NCI-H1694 (cell line): ENCODE data around the gene LMF1.
"Not testable (repeated sequence)": the region's sequence is repeated elsewhere in the genome, so short reads cannot be mapped to it uniquely, and the experiment has no call there.

Source experiments
- DNase-seq: peaks from one replicate; lab custom pipeline; 2025; lab: John Stamatoyannopoulos, UW

Gene LMF1

DNA sequence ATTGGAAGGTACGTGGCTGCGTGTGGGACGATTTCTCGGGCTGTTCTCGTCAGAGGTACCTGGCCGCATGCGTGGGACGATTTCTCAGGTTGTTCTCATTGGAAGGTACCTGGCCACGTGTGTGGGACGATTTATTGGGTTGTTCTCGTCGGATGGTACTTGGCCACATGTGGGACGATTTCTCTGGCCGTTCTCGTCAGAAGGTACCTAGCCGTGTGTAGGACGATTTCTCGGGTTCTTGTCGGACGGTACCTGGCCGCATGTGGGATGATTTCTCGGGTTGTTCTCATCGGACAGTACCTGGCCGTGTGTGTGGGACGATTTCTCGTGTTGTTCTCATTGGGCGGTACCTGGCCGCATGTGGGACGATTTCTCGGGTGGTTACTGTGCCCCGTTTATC lies 120.1 kb downstream of the LMF1 start:
- DNase-seq, result no peak

DNA sequence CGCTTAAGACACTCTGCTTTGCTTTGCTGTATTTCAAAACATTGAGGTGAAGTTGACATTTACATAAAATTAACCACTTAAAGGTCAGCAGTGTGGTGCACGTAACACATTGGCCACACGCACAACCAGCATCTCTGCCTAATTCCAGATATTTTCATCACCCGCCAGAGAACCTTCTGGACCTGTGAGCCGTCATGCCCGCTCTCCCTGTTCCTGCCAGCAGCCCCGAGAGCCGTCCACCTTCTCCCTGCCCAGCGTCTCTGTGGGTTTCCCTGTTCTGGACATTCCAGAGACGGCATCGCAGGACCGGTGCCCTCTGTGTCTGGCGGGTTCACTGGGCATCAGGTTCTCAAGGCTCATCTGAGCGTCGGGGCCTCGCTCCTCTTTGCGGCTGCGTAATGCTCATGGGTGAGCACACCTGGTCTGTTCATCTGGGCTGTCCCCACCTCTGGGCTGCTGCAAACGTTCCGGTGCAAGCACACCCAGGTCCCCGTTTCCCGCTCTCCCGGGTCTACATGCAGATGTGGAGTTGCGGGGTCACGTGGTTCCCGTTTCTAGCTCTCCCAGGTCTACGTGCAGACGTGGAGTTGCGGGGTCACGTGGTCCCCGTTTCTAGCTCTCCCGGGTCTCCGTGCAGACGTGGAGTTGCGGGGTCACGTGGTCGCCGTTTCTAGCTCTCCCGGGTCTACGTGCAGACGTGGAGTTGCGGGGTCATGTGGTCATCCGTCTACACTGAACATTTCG lies 122.1 kb downstream of the LMF1 start:
- no peak for DNase-seq

DNA sequence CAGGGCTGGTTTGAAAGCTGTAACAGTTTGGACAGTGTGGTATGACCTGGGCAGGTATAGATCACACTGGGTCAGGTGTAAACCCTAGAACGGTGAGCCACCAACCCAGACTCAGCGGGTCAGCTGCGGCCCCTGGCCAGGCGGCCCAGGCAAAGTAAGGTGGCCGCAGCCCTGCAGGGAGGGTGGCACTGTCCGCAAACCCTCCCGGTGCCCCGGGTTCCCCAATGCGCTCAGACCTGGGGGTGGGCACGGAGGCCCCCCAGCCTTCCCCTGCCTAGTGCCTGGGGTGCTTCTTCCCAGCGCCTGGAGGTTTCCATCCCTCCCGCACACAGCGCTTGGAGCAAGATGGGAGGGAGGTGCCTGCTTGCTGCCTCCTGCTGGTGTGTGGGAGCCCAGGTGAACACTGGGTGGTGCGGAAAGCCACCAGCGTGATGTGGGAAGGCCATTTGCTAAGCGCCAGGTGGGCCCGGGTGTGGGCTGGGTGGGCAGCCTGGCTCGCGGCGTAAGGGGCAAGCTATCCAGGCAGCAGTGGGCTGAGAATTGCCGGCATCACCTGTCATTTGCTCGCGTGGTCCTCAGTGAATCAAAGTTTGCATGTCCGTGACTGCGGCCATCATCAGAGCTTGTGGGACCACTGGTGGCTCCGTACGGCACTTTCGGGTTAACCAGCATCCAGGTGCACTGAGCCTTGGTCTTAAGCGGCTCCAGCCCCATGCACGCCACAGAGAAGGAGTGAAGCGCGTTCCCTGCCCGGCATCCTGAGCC lies 122.9 kb downstream of the LMF1 start:
- no peak for DNase-seq

DNA sequence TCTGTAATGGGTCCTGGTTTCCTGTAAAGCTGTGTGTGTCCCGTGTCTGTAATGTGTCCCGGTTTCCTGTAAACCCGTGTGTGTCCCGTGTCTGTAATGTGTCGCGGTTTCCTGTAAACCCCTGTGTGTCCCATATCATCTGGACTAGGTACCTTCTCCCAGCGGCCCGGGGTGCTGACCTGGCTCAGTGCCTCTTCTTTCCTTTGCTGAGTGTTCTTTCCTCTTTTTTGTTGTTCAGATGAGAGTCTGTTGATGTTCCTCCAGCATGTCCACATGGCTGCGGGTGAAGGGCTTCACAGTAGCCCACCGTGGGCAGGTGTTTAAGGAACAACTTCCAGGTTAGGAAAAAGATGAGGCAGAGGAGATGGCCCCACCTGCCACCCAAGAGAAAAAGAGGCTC lies 123.6 kb downstream of the LMF1 start:
- no peak for DNase-seq

GRCh38 chr16:845351-845745 lies 125.4 kb downstream of the LMF1 start:
- DNase-seq, result no peak

DNA sequence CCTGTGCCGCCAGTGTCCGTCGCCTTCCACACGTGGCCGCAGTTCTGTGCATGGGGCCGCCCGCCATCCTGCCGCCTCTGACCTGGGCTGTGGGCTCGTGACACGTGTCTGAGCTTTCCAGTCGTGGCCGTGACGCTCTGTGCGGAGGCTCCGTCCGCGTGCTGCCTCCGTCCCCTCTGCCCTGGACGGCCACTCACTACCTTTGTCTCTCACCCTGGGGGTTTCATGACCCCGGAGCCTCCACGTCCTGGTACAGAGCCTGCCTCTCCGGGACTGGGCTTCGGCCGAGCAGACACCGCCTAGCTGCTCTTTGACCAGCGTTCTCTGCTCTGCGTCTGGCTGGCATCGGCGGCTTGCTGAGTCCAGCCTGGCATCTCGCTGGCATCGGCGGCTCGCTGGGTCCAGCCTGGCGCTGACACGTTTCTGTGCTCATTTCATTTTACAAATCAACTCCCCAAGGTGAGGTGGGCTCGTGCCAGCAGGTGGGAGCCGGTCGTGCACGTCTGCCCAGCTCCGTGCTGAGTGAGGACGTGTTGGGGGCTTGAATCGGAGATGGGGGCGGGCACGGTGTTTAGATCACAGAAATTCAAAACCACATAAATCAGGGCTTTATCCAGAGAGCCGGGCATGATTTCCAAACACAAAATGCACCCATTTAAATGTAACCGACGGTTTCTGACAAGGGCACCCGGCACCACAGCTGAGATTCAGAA lies 126.0 kb downstream of the LMF1 start:
- DNase-seq, result no peak

GRCh38 chr16:843771-844170 lies 127.0 kb downstream of the LMF1 start:
- DNase-seq, result no peak

DNA sequence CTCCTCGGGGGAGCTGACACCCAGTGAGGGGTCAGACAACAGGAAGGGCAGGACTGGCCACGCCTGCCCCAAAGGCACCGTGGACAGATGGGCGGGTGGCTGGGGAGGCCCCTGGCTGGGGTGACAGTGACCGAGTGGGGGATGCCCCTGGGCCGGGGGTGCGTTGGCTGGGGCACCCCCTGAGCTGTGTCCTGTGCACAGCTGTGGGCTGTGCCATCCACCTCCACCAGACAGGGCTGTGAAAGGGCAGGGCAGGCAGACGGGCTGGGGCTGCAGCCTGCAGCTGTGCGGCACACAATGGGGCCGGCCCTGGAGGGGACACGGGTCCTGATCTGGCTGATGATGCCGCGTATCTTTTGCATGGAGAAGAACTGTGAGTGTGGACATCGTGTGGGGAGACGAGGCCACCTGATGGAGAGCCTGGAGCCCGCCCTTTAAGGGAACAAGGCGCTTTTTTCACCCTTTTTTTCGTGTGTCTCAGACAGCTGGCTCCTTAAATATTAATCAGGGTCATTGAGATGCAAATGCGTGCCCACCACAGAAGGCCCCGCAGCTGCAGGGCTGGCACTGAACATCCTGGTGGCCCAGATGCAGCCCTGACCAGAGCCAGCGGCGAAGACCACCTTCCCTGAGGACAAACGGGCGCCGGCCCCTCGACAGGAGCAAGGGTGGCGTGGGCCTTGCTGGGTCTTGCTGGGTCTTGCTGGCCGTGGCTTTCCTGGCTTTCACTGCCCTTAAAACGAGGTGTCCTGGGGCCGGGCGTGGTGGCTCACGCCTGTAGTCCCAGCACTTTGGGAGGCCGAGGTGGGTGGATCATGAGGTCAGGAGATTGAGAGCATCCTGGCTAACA lies 127.8 kb downstream of the LMF1 start:
- no peak for DNase-seq

DNA sequence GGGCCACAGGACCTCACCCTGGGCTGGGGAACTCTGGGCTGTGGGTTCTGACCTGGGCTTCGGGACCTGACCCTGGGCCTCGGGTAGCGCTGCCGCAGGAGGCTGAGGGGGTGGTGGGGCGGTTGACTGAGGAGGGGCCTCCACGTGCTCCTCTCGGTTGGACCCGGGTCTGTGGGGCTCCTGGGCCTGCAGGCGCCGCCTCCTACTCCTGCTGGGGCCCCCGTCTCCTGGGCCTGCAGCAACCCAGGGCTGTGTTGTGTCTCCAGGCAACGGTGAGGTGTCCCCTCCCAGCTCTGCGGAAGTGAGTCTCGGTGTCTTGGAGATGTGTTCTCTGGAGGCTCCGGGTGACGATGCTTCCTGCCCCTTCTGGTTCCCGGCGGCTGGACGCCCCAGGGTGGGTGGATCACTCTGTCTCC lies 128.7 kb downstream of the LMF1 start:
- no peak for DNase-seq

DNA sequence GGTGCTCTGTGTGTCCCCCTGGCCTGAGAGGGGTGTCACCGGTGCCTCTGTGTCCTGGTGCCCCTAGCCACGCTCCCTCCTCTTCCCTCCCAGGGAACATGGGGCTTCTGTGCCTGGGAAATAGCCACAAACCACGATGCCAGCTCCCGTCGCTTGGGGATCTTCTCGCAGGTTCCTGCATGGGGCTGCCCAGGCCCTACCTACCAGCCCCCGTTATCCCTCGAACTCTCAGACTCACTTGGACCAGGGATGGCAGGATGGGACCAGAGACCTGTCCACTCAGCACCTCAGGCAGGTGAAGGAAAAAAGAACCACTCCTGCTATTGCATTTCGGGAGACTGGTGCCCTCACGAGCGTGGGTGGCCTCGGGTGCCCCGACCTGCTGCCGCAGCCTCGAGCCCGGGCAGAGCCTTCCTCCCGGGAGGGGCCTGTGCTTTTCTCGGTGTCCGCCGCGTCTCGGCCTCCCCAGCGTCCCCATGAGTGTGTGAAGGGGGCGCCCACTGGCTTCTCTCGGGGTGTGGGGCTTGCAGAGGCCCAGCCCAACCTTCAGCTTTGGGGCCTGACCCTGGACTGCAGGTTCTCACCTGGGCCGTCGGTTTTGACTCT lies 129.2 kb downstream of the LMF1 start:
- DNase-seq, result no peak

DNA sequence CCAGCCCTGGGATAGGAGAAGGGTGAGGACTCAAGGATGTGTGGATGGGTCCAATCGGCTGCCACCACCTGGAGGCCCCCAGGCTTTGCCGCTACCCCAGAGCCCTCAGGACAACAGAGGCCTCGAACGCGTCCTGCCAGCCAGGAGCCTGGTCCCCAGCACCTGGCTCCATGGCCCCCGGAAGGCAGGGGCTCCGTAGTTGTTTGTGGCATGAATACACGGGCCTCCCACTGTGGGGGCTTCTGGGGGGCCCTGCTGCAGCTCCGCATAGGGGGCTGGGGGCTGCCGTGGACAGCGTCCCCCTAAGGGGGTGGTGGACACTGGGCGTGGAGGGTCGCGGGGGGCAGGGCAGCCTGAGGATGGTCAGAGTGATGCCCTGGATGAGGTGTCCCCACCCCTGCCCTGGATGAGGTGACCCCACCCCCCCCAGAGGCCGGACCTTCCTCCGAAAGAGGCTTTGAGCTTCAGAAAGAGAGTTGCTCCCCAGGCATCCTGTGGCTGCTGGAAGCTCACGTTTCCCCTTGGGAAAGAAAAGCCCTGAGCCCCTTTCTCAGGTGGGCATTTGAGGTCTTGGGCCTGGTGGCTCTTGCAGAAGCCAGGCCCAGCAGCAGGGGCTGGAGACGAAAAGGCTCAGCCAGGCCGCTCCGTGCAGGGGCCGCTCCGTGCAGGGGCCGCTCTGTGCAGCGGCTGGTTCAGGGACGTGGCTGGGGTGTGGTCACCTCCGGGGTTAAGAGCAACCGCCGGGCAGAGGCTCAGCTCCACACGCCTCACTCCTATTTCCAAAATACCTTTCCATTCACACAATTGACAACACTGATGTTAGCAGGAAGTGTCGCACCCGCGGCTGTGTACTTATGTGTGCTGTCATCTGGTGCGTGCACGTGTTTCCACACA lies 130.0 kb downstream of the LMF1 start:
- no peak for DNase-seq

DNA sequence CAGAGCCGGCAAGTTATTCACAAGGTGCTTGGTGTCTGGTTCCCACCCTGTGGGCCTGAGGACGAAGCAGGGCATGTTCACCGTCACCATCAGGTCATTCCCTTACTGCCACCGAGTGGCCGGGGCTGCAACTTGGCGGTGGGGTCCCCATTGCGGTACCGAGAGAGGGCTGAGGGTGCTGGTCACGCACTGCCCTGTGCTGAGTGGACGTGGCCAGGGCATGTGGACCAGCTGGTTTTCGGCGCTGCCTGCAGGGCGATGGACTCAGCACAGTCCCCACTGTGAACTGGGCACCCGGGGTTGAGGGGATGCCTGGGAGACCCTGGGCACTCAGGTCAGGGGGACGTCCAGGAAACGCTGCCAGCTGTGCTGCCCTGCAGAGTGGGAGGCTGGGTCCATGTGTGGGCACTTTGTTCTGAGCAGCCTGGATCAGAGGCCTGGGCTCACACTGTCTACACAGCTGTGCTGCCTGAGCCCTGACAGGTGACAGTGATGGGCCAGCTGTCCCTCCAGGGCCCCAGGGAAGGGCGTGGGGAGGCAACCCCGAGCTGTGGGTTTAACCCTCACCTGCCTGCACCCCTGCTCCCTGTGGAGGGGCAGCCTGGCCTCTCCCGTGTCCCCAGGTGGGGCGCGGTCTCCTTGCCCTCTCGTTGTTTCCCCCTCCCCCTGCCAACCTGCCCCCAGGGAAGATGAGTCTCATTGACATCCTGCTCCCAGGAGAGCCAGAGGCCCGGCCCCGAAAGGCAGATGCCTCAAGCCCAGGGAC lies 131.0 kb downstream of the LMF1 start:
- no peak for DNase-seq

GRCh38 chr16:838741-839140 lies 132.0 kb downstream of the LMF1 start:
- DNase-seq, result no peak

GRCh38 chr16:836822-837221 lies 134.0 kb downstream of the LMF1 start:
- not testable (repeated sequence) for DNase-seq

DNA sequence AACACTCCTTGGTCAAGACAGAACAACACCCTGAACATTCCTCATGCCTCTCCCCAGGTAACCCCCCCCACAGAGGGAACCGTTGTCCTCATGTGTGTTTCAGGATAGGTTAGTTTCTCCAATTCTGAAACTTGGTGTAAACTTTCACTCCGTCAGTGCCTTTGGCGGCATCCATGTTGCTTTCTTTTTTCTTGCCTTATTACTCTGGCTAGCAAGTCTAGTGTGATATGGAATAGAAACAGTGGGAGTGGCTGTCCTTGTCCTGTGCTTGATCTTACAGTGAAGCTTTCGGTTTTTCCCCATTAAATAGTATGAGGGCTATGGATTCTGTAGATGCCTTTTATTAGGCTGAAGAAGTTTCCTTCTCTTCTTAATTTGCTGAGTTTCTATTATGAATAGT lies 134.6 kb downstream of the LMF1 start:
- DNase-seq, result no peak

- DNase-seq, result no peak
These were observed 135.4 kb downstream of the LMF1 start for GRCh38 chr16:835373-835772.

- DNase-seq, result no peak
These were observed 137.4 kb downstream of the LMF1 start for GRCh38 chr16:833411-833810.

DNA sequence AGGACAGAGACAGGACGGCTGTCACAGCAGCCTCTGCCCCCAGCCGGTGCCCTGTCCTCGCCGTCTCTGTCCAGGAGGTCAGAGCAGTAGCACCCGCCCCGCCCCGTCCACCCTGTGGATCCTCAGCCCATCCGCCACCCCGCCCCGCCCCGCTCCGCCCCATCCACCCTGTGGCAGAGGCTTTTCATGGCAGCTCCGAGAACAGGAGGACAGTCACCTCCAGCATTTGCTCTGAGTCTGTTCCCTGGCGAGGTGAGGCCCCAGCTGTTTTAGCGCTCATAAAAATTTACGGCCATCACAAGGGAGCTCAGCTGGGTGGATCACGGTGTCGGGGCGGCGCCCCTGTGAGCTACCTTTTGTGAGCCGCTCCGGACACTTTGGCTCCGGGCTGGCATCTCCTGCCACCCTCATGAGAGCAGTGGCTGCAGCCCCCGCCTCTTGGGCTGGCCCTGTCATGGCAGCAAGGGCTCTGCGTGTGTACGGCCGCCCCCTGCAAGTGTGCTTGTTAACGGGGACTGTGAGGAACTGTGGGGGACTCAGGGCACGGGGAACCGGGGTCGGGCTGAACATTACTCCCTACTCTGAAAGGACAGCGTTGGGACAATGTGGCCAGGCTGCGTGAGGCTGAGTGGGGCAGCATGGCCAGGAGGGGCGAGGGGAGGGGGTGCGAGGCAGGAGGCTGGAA lies 138.0 kb downstream of the LMF1 start:
- no peak for DNase-seq
